CD4-positive, alpha-beta T cell (primary cell): ENCODE results near the gene CNTN4. TPM values are rescaled to one million over a fixed set of nuclear protein-coding genes. Genes with fewer than 3 reads are reported as not detected.

Experiments
- ATAC-seq: fragments of 200-7000 bp; cut with Tn5 transposase; one replicate; pipeline ENCODE4 v1.10.0; 2022; ENCODE audit warnings: mild to moderate bottlenecking; ENCODE audit not compliant: poor library complexity
- CTCF ChIA-PET: fragments of 350-600 bp; sonication (Branson Sonifier 250); formaldehyde crosslinking; loops from one replicate; lab custom pipeline; 2021; ENCODE audit warnings: antibody characterized with exemption, inconsistent platforms; lab: Charles Lee
- POLR2A ChIA-PET: fragments of 350-600 bp; sonication (Branson Sonifier 250); formaldehyde crosslinking; loops from one replicate; lab custom pipeline; 2021; ENCODE audit warnings: antibody characterized with exemption, inconsistent platforms; lab: Charles Lee
- DNase-seq, 14 experiments: peaks; one replicate each; pipeline ENCODE4 v3.0.0-alpha.2; 2013 to 2020; ENCODE audit warnings: mixed read lengths in 2 of 14
- H3K27ac ChIP-seq, 2 donors: one replicate each; pipeline versions ENCODE4 v1.5.1 to v1.7.0; 2013; ENCODE audit warnings: low read length in 2 of 2, low read depth in 1 of 2, mild to moderate bottlenecking in 1 of 2
- H3K27me3 ChIP-seq, 2 experiments: 1 replicate in 1 of 2; 2 replicates in 1 of 2; pipeline versions ENCODE4 v1.6.1 to v1.7.0; 2013; ENCODE audit warnings: low read length in 2 of 2, control low read depth in 1 of 2, mild to moderate bottlenecking in 1 of 2, moderate library complexity in 1 of 2; ENCODE audit not compliant: insufficient read depth in 2 of 2, control insufficient read depth in 1 of 2
- H3K36me3 ChIP-seq: one replicate; pipeline ENCODE4 v1.6.1; 2013; ENCODE audit warnings: low read length, control low read depth; ENCODE audit not compliant: insufficient read depth
- H3K4me1 ChIP-seq: one replicate; pipeline ENCODE4 v1.6.1; 2013; ENCODE audit warnings: low read length, control low read depth; ENCODE audit not compliant: insufficient read depth
- H3K4me3 ChIP-seq: one replicate; pipeline ENCODE4 v1.5.1; 2013; ENCODE audit warnings: mild to moderate bottlenecking, low read length, moderate library complexity
- H3K9me3 ChIP-seq, 2 experiments: 1 replicate in 1 of 2; 2 replicates in 1 of 2; pipeline versions ENCODE4 v1.6.1 to v1.7.0; 2013; ENCODE audit warnings: low read length in 2 of 2, mild to moderate bottlenecking in 2 of 2, control low read depth in 1 of 2, moderate library complexity in 1 of 2; ENCODE audit not compliant: control insufficient read depth in 1 of 2, insufficient read depth in 1 of 2
- H3K27ac Mint-ChIP-seq: one replicate; pipeline ENCODE4 v1.8.0; 2020; ENCODE audit warnings: mixed read lengths
- H3K27me3 Mint-ChIP-seq: one replicate; pipeline ENCODE4 v1.8.0; 2021; ENCODE audit warnings: mixed read lengths
- H3K36me3 Mint-ChIP-seq: one replicate; pipeline ENCODE4 v1.8.0; 2021; ENCODE audit warnings: low read depth, mixed read lengths
- H3K4me1 Mint-ChIP-seq: one replicate; pipeline ENCODE4 v1.8.0; 2021; ENCODE audit warnings: low read depth, mixed read lengths
- H3K4me3 Mint-ChIP-seq: one replicate; pipeline ENCODE4 v1.8.0; 2020; ENCODE audit warnings: mild to moderate bottlenecking, mixed read lengths
- H3K9me3 Mint-ChIP-seq: one replicate; pipeline ENCODE4 v1.8.0; 2020; ENCODE audit warnings: mixed read lengths
- CTCF ChIP-seq: fragments of 200-600 bp; IDR thresholded peaks from one replicate; pipeline ENCODE4 v1.8.0; 2022; ENCODE audit warnings: antibody characterized with exemption, mild to moderate bottlenecking
- intact Hi-C, 2 experiments: fragments of 100-400 bp; cut with DNase I in 1 of 2; cut with micrococcal nuclease in 1 of 2; formaldehyde crosslinking; loops; one replicate each; pipeline versions ENCODE4 v1.15.1 to v1.9.0; 2023 to 2025; cut with DNase I, micrococcal nuclease
- total RNA-seq, 174 experiments: library from RNA in 2 of 174; stranded (reverse) in 2 of 174; gene quantifications; one replicate each; pipeline ENCODE4 v1.2.3 and lab custom pipeline; 2021 to 2026

Gene CNTN4
- total RNA-seq, 2 experiments from 2014 or later, result not detected

DNA sequence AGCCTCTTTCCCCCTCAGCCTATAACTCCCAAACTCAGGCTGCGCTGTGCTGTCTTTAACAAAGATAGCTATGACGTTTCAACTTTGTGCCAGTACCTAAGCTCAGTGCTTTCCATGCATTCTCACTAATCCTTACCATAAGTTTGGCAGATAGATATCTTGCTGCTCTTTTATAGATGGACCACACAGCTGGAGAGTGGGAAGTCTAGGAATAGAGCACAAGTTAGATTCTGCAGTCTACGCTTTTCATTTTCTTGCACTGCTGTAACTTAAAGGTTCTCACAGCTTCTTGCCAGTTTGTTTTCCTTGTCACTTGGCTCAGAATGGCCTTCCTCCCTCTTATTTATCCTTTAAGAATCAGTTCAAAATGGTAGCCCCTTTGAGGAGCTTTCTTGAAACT lies 468.8 kb downstream of the CNTN4 start:
- H3K4me1 Mint-ChIP-seq, result no peaks in the 10 kb centered on the region
- intact Hi-C loops, result no loop called here
- no peaks in the 10 kb centered on the region for H3K36me3 ChIP-seq
- CTCF ChIA-PET, result no interaction called here
- no peak for TF ChIP-seq CTCF
- no peak overlapping the region for H3K27ac ChIP-seq
- no peaks in the 10 kb centered on the region for H3K4me1 ChIP-seq
- H3K9me3 Mint-ChIP-seq, result no peaks in the 10 kb centered on the region
- no peak overlapping the region for H3K27ac Mint-ChIP-seq
- DNase-seq (no peak), ATAC-seq (no peak)
- H3K4me3 ChIP-seq, result no peak overlapping the region
- no peaks in the 10 kb centered on the region for H3K36me3 Mint-ChIP-seq
- peaks cover 0 to 2% of the 10 kb centered on the region in 2 experiments for H3K9me3 ChIP-seq
- no peak overlapping the region for H3K4me3 Mint-ChIP-seq
- no peaks in the 10 kb centered on the region for H3K27me3 ChIP-seq
- peaks cover 3% of the 10 kb centered on the region for H3K27me3 Mint-ChIP-seq
- POLR2A ChIA-PET, result no interaction called here

DNA sequence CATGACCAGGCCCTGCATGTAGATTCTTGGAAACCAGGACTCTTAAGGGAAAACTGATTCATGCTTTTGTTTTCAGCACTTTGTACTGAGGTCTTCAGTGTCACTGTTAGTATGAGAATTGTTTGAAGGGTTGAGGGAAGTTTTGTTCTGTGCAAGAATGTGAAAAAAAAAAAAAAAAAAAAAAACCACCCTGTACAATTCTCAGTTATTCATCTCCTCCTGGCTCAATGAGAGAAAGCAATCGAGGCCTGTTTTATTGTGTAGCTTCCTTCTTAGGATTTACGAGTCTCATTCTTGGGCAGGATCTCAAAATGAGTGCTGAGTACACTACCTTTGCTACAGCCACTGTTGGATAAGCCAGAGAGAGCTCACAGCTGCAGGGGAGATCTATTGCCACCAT lies 469.5 kb downstream of the CNTN4 start:
- POLR2A ChIA-PET, result no interaction called here

DNA sequence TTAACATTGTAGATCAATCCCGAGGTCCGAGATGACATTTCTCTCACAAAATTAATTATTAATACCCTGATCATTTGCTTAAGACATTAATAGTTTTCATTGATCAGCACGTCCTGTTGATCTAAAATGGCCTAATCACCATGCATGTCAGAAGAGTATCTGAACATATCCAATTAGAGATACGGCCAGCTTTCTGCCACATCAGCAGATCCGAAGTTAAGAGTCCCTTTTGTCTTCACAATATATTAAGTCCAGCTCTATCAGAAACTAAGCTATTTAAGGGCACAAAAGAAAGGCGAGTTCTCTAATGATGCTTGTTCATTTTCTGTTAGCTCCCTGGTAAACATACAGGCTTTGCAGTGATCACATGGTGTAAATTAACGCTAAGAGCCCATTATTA lies 470.3 kb downstream of the CNTN4 start:
- Histone ChIP-seq H3K4me1 (no peaks in the 10 kb centered on the region), H3K27ac (no peak overlapping the region), H3K27me3 (no peaks in the 10 kb centered on the region), H3K9me3 (peaks cover 0 to 2% of the 10 kb centered on the region in 2 experiments), H3K4me3 (no peak overlapping the region), H3K36me3 (no peaks in the 10 kb centered on the region)
- H3K4me3 Mint-ChIP-seq, result no peak overlapping the region
- intact Hi-C loops, result no loop called here
- ChIA-PET POLR2A (no interaction called here), CTCF (no interaction called here)
- no peaks in the 10 kb centered on the region for H3K4me1 Mint-ChIP-seq
- H3K27ac Mint-ChIP-seq, result no peak overlapping the region
- no peaks in the 10 kb centered on the region for H3K36me3 Mint-ChIP-seq
- DNase-seq, result no peak
- TF ChIP-seq CTCF, result no peak
- no peaks in the 10 kb centered on the region for H3K9me3 Mint-ChIP-seq
- ATAC-seq, result no peak
- peaks cover 3% of the 10 kb centered on the region for H3K27me3 Mint-ChIP-seq

More for the DNA sequence above, 469.5 kb downstream of the CNTN4 start:
- no peaks in the 10 kb centered on the region for H3K36me3 ChIP-seq
- H3K9me3 ChIP-seq, result peaks cover 0 to 2% of the 10 kb centered on the region in 2 experiments
- Mint-ChIP-seq H3K4me1 (no peaks in the 10 kb centered on the region), H3K4me3 (no peak overlapping the region), H3K36me3 (no peaks in the 10 kb centered on the region), H3K27me3 (peaks cover 3% of the 10 kb centered on the region), H3K27ac (no peak overlapping the region), H3K9me3 (no peaks in the 10 kb centered on the region)
- DNase-seq (no peak), ATAC-seq (no peak)
- TF ChIP-seq CTCF, result no peak
- CTCF ChIA-PET, result no interaction called here
- no peak overlapping the region for H3K27ac ChIP-seq
- no peak overlapping the region for H3K4me3 ChIP-seq
- intact Hi-C loops, result no loop called here
- H3K4me1 ChIP-seq, result no peaks in the 10 kb centered on the region
- no peaks in the 10 kb centered on the region for H3K27me3 ChIP-seq
